WTC11 (cell line): ENCODE data around the gene CEP104.

Source experiments
- AFF4 ChIP-seq: sonication (generic); formaldehyde crosslinking; IDR thresholded peaks from 2 replicates; pipeline ENCODE4 v1.8.1; 2023; ENCODE audit warnings: mild to moderate bottlenecking, missing genetic modification reagents, borderline replicate concordance
- CREB1 ChIP-seq: sonication (generic); formaldehyde crosslinking; IDR thresholded peaks from 2 replicates; pipeline ENCODE4 v1.8.0; 2023; ENCODE audit warnings: mild to moderate bottlenecking, missing genetic modification reagents
- FOXJ3 ChIP-seq: sonication (generic); formaldehyde crosslinking; IDR thresholded peaks from 2 replicates; pipeline ENCODE4 v1.9.0; 2021; ENCODE audit warnings: missing genetic modification reagents, mild to moderate bottlenecking, borderline replicate concordance
- FOXP4 ChIP-seq: sonication (generic); formaldehyde crosslinking; IDR thresholded peaks from 2 replicates; pipeline ENCODE4 v1.8.0; 2022; ENCODE audit warnings: mild to moderate bottlenecking, missing genetic modification reagents
- JUN ChIP-seq: sonication (generic); formaldehyde crosslinking; IDR thresholded peaks from 2 replicates; pipeline ENCODE4 v1.8.0; 2023; ENCODE audit warnings: mild to moderate bottlenecking, missing genetic modification reagents
- KAT7 ChIP-seq: sonication (generic); formaldehyde crosslinking; IDR thresholded peaks from 2 replicates; pipeline ENCODE4 v1.8.1; 2023; ENCODE audit warnings: missing genetic modification reagents, mild to moderate bottlenecking, borderline replicate concordance
- MXD4 ChIP-seq: fragments of 250-450 bp; sonication (Bioruptor Pico); IDR thresholded peaks from 2 replicates; pipeline ENCODE4 v1.8.0; 2021; ENCODE audit warnings: mild to moderate bottlenecking, moderate library complexity, borderline replicate concordance
- PRDM15 ChIP-seq: sonication (generic); formaldehyde crosslinking; IDR thresholded peaks from 2 replicates; pipeline ENCODE4 v1.8.0; 2022; ENCODE audit warnings: missing genetic modification reagents
- SP1 ChIP-seq: sonication (generic); formaldehyde crosslinking; conservative IDR thresholded peaks from 2 replicates; pipeline ENCODE4 v1.8.1; 2022; ENCODE audit warnings: missing genetic modification reagents
- TF ChIP-seq, protein P1 (sequence below): sonication (generic); formaldehyde crosslinking; IDR thresholded peaks from 2 replicates; pipeline ENCODE4 v1.8.0; 2023; ENCODE audit warnings: mild to moderate bottlenecking, missing genetic modification reagents
- TF ChIP-seq, protein P2 (sequence below): sonication (generic); formaldehyde crosslinking; IDR thresholded peaks from 2 replicates; pipeline ENCODE4 v1.8.0; 2022; ENCODE audit warnings: mild to moderate bottlenecking, missing genetic modification reagents
- TF ChIP-seq, protein P3 (sequence below): fragments of 200-600 bp; IDR thresholded peaks from 2 replicates; pipeline ENCODE4 v1.8.0; 2022; ENCODE audit warnings: antibody characterized with exemption
- TF ChIP-seq, protein P4 (sequence below): sonication (generic); formaldehyde crosslinking; IDR thresholded peaks from 2 replicates; pipeline ENCODE4 v1.8.0; 2022; ENCODE audit warnings: mild to moderate bottlenecking, missing genetic modification reagents

GRCh38 chr1:3898475-3898735, 41.4 kb upstream of the CEP104 start:
- TF ChIP-seq AFF4 (CRISPR knock-in tag) (no peak), SP1 (CRISPR knock-in tag) (no peak), FOXJ3 (CRISPR knock-in tag) (no peak), CREB1 (CRISPR knock-in tag) (no peak), KAT7 (CRISPR knock-in tag) (no peak), FOXP4 (CRISPR knock-in tag) (no peak), MXD4 (CRISPR knock-in tag) (no peak), JUN (CRISPR knock-in tag) (no peak), PRDM15 (no peak)
- TF ChIP-seq, protein P1, sequence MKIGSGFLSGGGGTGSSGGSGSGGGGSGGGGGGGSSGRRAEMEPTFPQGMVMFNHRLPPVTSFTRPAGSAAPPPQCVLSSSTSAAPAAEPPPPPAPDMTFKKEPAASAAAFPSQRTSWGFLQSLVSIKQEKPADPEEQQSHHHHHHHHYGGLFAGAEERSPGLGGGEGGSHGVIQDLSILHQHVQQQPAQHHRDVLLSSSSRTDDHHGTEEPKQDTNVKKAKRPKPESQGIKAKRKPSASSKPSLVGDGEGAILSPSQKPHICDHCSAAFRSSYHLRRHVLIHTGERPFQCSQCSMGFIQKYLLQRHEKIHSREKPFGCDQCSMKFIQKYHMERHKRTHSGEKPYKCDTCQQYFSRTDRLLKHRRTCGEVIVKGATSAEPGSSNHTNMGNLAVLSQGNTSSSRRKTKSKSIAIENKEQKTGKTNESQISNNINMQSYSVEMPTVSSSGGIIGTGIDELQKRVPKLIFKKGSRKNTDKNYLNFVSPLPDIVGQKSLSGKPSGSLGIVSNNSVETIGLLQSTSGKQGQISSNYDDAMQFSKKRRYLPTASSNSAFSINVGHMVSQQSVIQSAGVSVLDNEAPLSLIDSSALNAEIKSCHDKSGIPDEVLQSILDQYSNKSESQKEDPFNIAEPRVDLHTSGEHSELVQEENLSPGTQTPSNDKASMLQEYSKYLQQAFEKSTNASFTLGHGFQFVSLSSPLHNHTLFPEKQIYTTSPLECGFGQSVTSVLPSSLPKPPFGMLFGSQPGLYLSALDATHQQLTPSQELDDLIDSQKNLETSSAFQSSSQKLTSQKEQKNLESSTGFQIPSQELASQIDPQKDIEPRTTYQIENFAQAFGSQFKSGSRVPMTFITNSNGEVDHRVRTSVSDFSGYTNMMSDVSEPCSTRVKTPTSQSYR (CRISPR knock-in tag): no peak
- TF ChIP-seq, protein P2, sequence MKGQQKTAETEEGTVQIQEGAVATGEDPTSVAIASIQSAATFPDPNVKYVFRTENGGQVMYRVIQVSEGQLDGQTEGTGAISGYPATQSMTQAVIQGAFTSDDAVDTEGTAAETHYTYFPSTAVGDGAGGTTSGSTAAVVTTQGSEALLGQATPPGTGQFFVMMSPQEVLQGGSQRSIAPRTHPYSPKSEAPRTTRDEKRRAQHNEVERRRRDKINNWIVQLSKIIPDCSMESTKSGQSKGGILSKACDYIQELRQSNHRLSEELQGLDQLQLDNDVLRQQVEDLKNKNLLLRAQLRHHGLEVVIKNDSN (CRISPR knock-in tag): no peak
- TF ChIP-seq, protein P3, sequence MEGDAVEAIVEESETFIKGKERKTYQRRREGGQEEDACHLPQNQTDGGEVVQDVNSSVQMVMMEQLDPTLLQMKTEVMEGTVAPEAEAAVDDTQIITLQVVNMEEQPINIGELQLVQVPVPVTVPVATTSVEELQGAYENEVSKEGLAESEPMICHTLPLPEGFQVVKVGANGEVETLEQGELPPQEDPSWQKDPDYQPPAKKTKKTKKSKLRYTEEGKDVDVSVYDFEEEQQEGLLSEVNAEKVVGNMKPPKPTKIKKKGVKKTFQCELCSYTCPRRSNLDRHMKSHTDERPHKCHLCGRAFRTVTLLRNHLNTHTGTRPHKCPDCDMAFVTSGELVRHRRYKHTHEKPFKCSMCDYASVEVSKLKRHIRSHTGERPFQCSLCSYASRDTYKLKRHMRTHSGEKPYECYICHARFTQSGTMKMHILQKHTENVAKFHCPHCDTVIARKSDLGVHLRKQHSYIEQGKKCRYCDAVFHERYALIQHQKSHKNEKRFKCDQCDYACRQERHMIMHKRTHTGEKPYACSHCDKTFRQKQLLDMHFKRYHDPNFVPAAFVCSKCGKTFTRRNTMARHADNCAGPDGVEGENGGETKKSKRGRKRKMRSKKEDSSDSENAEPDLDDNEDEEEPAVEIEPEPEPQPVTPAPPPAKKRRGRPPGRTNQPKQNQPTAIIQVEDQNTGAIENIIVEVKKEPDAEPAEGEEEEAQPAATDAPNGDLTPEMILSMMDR: no peak
- TF ChIP-seq, protein P4, sequence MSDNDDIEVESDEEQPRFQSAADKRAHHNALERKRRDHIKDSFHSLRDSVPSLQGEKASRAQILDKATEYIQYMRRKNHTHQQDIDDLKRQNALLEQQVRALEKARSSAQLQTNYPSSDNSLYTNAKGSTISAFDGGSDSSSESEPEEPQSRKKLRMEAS (CRISPR knock-in tag): no peak
